HG02678 (cell line): ENCODE measurements around the gene TAB3.

ENCODE experiments used
- ATAC-seq: cut with Tn5 transposase; IDR thresholded peaks from one replicate; pipeline ENCODE4 v1.9.1; 2021; ENCODE audit warnings: mild to moderate bottlenecking, moderate library complexity; ENCODE audit not compliant: unreplicated experiment

Gene TAB3

DNA sequence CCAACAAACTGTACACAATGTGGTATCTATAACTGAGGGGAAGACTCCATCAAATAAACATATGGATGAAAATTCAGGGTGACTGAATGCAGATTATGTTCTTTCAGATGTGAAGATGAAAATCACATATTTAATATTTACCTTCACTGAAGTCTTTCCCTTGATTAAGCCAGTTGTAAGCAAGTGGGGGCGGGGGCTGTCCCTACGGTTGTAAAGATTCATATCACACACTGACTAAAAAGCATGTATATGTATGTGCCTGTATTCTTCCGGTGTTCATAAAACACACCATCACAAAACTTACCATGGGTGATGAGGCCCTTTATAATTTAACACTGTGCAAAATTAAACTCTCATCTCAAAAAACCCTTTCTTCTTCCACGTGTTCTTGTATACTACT, 1.3 kb downstream of the TAB3 start:
- ATAC-seq: no peak

DNA sequence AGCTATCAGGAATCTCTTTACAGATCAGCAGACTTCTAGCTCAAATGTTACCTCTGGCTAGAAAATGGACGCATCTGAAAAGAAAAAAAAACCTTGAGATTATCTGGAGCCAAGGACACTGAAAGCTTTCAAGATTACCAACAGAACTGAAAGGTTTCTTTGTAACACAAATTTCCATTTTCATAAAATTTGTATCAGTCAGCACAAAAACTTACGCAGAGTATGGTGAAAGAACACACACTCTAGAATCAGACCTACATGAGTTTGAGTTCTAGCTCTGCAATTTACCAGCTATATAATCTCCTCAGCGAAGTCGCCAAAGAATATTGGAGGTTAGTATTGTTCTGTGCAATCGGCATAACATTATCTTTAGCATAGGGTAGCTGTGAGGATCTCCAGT, 1.8 kb downstream of the TAB3 start:
- ATAC-seq: no peak

DNA sequence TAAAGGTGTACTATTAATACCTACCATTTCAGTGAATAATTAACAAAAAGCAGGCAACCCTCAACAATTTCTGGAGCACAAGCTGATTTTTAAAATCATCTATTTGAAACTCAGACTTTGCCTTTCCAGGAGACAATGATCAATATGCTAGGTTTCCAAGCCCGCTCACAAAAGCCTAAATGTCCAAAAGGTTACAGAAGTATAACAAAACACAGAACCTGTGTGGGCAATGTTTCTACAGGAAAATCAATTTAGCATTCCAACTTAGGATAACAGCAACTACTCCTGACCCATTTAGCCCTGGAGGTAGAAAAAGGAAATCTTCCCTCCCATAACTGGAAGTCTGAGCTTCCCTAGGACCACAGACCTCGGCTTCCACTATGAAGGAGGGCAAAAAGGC, 3.9 kb downstream of the TAB3 start:
- ATAC-seq: no peak

DNA sequence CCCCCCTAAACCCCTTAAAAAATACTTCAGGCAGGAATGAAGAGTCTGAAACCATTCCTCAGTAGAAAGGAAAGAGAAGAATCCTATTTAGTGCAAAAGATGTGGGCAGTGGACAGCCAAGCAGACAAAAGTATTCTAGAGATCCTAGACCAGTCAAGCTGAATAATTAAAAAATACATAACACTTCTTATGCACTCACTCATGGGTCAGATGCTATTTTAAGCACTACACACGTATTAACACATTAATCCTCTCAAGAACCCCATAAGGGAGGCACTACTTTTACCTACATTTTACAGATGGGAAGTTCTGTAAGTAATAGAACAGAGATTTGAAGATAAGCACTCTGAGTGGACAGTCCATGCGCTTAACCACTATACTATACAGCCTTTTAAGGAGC, 5.9 kb downstream of the TAB3 start:
- no peak for ATAC-seq

DNA sequence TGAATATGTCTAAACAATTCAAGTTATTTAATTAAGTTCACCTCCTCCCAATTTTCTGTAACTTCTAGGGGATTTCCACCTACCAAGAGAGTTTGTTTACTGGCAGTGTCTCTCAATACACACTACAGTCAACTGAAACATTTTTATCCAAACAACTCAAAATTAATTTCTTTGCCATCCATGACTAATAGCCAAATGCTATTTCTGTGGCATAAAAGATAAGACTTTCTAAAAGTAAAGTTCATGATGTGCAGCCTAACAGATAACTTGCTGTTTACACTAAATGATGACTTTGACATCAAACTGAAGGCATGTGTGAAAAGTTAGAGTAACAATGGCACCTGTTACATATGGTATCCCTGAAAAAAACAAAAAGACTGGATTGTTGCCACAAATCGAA, 7.3 kb downstream of the TAB3 start:
- no peak for ATAC-seq

DNA sequence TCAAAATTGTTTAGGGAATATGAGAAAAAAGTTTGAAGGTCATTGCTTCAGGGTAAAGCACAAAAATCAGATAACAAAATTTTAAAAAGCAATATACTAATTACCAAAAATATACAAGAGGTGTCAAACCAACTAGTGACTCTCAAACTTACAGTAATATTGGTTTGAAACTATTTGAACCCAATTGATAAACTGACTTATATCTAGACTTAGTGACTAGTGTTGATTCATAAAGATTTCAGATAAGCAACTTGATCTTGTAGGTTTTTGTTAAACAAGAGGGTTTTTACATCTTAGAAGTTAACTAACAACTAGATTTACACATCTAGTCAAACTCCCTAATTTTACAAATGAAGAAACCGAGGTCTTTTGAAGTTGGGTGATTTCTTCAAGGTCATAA, 7.7 kb downstream of the TAB3 start:
- ATAC-seq: no peak

DNA sequence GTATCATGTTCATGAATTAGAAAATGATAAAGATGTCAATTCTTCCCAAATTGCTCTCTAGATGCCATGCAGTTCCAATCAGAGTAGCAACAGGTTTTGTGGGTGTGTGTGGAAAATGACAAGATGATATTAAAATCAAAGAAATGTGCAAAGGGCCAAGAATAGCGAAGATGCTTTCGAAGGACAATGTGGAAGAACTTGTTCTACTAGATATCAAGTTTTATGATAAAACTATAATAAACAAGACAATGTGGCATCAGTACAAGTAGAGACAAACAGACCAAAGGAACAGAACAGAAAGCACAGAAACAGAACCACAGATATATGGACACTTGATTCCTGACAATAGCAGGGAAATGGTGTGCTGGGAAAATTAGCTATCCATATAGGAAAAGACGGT, 9.0 kb downstream of the TAB3 start:
- no peak for ATAC-seq

DNA sequence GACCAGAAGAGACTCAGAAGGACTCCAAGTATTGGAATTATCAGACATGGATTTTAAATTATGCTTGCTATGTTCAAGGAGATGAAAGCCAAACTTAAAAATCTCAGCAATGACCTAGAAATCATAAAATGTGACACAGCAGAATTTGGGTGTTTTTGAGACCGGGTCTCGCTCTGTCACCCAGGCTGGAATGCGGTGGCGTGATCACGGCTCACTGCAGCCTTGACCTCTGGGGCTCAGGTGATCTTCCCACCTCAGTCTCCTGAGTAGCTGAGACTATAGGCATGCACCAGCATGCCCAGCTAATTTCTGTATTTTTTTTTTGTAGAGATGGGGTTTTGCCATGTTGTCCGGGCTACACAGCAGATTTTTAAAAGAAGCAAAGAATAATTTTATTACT, 12.7 kb downstream of the TAB3 start:
- no peak for ATAC-seq

DNA sequence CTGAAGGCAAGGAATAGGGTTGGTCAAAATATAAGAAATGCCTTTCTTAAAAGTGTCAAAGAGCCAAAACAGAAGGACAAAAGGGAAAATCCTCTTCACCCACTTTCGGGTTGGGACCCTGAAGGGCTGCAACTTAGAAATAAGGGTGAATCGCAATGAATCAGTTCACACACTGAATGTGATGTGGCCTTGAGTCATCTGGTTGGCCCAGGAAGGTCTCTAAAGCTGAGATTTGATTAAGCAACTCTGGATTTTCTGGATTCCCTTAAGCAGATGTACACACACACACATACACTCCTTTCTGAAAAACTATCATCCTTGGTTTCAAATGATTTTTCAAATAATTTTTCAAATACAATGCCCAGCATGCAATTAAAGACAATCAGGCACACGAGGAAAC, 13.1 kb downstream of the TAB3 start:
- ATAC-seq: no peak

DNA sequence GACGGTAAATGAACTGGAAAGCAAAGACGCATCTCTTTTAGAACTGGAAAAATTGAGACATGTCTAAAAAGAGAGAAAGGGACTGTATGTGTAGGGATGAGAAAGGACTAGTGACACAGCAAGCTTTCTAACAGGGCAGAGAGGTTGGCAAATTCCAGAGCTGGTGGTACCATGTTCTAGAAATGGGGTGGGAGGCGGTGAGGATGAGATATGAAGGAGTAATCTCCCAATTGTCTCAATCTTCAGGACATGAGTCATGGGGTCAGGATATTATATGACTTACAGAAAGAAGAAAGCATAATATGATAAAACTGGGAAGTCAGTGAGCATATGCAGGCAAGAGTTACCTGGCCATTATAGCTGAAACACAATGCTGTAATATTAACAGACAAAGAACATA, 14.2 kb downstream of the TAB3 start:
- ATAC-seq: no peak

DNA sequence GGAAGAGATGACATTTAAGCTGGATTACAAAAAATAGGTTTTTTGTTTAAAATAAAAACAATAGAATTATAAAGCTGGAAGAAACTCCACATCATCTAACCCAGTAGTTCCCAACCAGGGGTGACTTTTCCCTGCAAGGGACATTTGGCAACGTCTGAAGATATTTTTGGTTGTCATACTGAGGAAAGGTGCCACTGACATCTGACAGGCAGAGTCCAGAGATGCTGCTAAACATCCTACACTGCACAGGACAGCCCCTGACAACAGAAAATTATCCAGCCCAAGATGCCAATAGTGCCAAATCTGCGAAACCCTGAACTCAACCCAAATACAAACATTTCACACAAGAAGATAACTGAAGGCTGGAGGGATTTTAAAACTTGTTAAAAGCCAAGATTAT, 18.5 kb downstream of the TAB3 start:
- no peak for ATAC-seq

DNA sequence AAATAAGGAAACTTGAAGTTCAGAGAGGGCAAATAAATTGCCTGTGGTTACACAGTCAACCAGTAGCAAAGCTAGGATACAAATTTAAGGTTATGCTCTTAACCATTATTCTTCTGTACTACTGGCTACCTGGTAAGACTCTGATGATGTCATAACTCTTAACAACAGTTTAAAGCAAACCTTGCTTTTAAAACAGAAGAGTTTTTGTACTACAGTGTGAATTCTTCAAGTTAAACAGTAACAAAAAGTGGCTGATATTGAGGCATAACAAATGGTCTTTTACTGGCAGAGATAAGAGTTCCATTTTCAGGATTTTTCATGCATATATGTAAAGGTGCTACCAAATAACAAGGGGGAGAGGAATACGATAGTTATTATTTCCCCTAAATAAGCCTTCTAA, 23.4 kb downstream of the TAB3 start:
- ATAC-seq: no peak

DNA sequence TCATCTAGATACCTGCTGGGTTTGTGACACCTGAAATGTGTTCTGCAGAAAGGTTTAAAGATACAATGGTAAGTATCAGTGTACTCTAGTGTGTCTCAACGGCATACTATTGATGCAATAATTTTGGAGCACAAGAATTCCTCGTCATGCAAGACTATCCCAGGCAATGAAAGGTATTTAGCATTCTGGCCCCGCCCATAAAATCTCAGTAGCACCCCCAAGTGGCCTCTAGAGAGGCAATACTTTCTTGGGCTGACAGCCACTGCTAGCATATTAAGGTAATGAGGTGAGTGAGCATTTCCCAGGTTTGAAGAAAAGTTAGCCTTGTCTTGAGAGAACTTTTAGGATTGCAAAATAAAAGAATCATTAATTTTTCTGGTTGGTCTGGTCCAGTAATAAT, 24.0 kb downstream of the TAB3 start:
- ATAC-seq: no peak

DNA sequence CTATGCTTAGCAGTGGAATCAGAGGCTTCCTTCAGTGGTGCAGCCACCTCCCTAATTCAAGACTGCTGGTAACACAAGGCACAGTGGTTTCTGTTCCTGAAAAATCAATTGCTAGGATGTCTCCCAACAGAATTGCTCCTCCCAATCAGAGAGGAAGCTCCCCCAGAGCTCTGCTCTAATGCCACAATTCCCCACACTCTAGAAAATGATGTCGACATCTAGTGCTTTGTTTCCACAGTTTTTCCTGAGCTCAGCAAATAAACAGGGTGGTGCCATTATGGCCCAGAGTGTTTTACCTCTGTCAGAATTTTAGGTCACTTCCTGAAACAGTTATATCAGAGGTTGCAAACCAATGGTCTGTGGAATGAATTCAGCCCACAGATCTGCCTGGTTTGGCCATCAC, 24.7 kb downstream of the TAB3 start:
- no peak for ATAC-seq

DNA sequence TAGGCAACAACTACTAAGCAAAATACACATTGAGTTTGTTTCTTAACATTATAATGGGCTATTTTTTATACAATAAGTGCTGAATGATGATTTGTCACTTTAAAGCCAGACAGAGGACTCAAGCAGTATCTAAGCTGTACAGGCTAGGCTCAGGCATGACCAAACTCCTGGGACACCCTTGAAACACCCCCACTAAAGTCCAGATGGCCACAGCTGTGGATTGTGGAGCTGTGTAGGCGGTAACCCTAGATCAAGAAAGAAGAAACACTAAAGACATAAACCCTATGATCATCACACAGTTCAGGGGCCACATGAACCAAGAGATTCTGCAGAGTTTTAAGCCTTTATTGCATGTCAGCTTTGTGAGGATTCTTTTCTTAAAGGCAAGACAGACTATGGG, 25.1 kb downstream of the TAB3 start:
- ATAC-seq: no peak

DNA sequence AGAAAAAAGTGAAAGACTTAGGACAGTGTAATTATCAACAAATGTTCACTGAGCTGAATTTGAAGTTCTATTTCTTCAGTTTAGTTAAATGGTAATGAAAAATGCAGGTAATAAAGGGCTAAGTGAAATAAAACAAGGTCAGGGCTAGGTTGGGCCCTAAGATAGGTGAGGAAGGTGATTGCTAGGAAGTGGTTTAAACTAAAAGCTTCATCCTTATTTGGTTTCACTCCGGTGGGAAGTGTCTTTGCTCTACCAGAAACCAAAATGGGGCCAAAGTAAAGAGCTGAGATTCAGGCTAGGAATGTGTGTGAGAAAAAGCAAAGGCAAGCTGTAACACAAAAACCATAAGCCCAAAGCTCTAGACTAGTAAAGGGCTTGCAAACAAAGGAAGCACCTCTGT, 31.0 kb downstream of the TAB3 start:
- no peak for ATAC-seq

DNA sequence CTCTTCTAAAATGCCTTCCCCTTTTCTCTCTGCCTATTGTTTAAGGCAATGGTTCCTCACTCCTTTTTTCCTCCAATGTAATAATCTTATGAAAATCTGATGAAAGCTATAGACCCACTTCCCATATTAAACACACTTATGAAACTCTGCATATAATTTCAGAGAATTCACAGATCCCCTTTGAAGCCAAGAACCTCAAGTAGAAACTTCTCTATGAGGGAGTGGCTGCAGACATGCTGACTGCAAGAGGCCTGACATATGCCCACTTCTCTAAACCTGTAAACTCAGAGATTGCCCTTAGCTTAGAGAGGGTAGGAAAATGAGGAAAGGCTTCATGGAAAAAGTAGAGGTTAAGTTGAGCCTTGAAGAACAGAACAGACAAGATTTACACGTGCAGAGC, 37.6 kb downstream of the TAB3 start:
- no peak for ATAC-seq

DNA sequence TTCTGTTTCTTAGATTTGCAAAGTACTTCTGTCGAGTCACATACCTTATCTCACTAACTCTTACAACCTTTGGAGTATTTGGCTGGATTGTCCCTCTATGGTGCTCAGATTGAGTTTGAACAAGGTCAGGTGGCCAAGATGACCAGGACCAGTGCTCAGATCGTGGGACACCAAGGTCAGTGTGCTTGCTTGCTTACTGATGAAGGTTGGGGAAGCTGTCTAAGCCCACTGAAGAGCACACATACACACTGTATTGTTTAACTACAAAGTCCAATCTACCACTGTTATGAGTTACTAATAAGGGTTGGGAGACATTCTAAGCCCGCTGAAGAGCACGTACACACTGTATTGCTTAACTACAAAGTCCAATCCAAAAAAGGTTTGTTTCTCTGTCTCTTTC, 53.7 kb downstream of the TAB3 start:
- ATAC-seq: no peak

DNA sequence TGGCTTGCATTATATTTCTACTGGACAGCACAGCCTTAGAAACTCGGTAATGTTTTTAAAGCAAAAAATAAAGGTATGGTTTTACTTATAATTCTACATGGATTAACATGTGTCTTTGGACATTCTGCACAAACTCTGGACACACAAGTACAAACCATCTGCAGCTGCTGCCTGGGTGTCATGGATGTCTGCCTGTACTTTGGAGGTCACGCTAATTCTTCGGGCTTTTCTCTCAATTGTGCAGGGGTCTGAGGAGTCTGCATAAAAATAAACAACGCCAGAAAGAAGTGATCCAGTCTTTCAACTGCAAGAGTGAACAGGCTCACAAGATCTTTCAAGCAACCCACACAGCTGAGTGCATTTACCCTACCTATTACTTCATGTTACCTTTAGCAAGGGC, 55.2 kb downstream of the TAB3 start:
- ATAC-seq: no peak

DNA sequence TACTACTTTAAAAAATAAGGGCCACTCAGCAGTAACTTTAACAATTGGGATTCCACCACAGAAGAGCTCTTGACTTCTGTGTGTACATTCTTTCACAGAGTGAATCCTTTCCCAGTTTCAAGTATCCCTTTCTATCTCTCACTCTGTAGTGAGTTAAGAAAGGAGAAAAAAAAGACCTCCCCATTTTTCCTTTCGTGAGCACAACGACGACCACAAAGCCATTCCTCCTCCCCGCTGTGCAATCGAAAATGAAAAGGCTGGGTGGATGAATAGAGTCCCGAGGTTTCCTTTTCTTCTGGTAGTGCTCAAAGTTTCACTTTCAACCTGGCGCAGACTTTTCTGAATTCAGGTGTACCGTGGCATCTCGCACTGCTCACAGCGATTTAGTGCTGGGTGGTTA, 58.0 kb downstream of the TAB3 start:
- peak; percentile 97 for ATAC-seq

DNA sequence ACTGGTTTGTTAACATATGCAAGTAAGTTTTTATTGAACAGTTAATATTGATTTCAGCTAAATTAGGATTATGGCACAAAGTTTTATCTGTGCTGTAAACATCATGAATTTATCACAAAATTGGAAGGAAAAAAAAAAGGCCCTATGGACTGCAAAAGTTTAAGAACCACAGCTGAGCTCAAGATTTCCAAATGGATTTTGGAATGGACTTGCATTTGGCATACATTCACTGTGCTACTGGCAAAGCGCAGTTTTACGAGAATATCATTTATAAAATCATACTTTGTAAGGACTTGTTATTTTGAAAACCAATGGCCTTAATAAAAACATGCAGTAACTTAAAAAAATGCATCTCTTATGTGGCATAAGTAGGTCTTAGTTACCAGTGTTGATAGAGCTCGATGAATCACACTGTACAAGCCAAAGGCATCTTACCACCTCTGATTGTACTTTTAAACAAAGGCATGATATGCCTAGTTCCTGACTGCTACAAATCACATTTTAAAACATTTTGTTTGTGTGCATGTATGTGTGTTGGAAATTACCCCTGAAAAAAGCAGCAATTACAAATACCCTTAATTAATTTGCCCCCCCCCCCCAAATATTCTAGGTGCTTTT, 58.6 kb downstream of the TAB3 start:
- ATAC-seq: no peak

DNA sequence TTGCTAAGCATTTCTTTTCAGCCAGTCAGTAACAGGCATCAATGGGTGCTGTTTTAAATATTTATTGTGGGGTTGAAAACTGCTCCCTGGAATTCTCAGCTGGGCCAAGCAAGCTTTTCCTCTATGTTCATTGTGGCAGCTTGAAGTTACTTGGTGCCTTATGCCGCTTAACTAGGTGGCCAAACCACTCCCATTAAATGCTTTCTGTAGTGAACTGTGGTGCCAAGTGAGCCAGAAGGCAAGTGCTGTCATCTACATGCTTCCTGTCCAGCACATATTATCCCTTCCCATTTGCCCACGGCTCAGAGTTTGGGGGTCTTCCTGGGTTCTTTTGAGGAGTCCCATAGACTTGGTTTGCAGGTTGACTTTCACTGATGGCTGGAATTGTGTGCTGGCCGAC, 64.8 kb downstream of the TAB3 start:
- no peak for ATAC-seq

DNA sequence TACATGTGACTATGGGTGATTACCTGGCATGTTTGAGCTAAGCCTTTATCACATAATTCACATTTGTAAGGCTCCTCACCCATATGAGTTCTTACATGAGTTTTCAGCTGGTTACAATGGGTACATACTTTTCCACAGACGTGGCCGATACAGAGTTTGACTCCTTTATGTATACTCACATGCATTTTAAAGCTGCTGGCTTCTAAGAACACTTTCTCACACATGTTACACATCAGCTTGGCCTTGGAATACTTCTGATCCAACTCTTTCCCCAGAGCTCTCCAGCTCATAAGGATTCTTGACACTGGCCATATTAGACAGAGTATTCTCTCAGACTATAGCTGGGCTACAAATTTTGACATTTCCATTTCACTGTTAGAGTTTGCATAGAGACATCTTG, 66.3 kb downstream of the TAB3 start:
- ATAC-seq: no peak
